T47D (cell line): ENCODE data around the gene NRP2.
A peak's percentile ranks its signal among the peaks of the same experiment; 100 is the strongest.

Source experiments
- DNase-seq, 2 experiments: peaks; one replicate each; pipeline versions ENCODE4 v3.0.0 to v3.0.0-alpha.2; 2011 to 2012; ENCODE audit warnings: low read depth in 1 of 2, low spot score in 1 of 2
- JUND ChIP-seq: IDR thresholded peaks from 2 replicates; pipeline ENCODE4 v1.6.1; 2012; ENCODE audit warnings: low read depth
- in situ Hi-C: cut with HindIII; loops from 2 replicates; pipeline ENCODE4 v1.10.0; 2016; ENCODE audit warnings: low sequenced_read_pairs, low pct_unique_long_range_greater_than_20kb

NRP2 gene, protein sequence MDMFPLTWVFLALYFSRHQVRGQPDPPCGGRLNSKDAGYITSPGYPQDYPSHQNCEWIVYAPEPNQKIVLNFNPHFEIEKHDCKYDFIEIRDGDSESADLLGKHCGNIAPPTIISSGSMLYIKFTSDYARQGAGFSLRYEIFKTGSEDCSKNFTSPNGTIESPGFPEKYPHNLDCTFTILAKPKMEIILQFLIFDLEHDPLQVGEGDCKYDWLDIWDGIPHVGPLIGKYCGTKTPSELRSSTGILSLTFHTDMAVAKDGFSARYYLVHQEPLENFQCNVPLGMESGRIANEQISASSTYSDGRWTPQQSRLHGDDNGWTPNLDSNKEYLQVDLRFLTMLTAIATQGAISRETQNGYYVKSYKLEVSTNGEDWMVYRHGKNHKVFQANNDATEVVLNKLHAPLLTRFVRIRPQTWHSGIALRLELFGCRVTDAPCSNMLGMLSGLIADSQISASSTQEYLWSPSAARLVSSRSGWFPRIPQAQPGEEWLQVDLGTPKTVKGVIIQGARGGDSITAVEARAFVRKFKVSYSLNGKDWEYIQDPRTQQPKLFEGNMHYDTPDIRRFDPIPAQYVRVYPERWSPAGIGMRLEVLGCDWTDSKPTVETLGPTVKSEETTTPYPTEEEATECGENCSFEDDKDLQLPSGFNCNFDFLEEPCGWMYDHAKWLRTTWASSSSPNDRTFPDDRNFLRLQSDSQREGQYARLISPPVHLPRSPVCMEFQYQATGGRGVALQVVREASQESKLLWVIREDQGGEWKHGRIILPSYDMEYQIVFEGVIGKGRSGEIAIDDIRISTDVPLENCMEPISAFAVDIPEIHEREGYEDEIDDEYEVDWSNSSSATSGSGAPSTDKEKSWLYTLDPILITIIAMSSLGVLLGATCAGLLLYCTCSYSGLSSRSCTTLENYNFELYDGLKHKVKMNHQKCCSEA

GRCh38 chr2:205682239-205682970, at the start of gene NRP2:
TSS of gene NRP2 (plus strand) at chr2:205682501. CDS start at chr2:205683291, 790 bp downstream.
- in situ Hi-C loops = no loop called here
- DNase-seq = peak; percentile 59
- TF ChIP-seq JUND = no peak

DNA sequence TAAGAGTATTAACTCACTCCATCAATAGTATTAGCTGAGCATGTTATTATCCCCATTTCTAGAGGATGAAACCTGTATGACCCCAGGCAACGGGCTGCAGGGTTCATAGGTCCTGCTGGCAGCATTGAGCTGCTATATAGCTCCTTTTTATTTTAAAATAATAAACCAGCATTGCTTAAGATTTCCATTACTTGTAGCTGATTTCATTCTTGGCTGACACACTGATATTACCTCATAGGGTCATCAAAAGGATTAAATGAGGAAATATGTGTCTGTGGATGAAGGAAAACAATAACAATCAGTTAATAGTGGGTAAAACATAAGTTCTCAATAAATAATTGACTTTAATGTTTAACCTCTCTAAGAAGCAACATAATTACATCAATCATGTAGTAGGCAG, 48.3 kb upstream of the NRP2 start:
- no peak for DNase-seq
- no peak for TF ChIP-seq JUND
- in situ Hi-C loops = no loop called here

DNA sequence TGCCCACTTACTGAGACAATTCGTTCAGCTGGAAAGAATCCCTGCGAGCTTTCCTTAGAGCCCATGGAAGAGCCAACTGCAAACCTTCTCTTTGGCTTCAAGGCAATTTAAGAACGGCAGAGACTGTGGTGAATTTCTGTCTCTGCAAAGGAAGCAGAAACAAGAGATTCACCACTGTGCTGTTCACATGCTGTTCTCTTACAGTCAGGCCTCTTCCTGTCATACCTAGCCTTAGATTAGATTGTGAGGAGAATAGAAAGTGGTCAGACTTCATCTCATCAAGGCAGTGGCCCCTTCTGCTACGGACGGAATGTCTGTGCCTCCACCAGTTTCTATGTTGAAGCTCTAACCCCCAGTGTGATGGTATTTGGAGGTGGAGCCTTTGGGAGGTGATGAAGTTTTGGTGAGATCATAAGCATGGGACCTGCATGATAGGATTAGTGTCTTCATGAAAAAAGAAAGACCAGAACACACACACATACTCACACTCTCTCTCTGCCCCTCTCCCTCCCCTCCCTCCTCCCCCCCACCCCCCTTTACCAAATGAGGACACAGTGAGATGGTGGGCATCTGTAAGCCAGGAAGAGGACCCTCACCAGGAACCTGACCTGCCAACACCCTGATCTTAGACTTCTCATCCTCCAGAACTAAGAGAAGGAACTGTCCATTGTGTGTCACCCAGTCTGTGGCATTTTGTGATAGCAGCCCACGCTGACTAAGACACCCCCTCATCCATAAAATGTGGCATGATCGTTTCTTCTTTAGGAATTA, 45.6 kb upstream of the NRP2 start:
- in situ Hi-C loops = no loop called here
- no peak for TF ChIP-seq JUND
- DNase-seq = no peak

DNA sequence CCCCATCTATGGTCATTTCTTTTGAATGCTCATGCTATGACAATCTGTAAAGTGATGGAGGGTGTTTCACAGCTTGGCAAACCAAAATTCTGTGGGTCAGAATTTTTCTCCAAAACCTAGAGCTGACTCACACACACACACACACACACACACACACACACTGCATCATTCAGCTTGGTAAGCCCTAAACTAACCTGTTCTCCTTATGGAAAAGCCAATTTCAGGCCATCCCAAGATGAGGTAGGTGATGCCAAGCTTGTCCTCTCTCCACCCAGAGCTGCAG, 45.0 kb upstream of the NRP2 start:
- no peak for DNase-seq
- TF ChIP-seq JUND = no peak
- in situ Hi-C loops = no loop called here

- in situ Hi-C loops = no loop called here
- no peak for DNase-seq
- no peak for TF ChIP-seq JUND
These were observed 44.4 kb upstream of the NRP2 start for GRCh38 chr2:205637779-205638503.

GRCh38 chr2:205640716-205641115, 41.6 kb upstream of the NRP2 start:
- in situ Hi-C loops = no loop called here
- DNase-seq = no peak
- no peak for TF ChIP-seq JUND

DNA sequence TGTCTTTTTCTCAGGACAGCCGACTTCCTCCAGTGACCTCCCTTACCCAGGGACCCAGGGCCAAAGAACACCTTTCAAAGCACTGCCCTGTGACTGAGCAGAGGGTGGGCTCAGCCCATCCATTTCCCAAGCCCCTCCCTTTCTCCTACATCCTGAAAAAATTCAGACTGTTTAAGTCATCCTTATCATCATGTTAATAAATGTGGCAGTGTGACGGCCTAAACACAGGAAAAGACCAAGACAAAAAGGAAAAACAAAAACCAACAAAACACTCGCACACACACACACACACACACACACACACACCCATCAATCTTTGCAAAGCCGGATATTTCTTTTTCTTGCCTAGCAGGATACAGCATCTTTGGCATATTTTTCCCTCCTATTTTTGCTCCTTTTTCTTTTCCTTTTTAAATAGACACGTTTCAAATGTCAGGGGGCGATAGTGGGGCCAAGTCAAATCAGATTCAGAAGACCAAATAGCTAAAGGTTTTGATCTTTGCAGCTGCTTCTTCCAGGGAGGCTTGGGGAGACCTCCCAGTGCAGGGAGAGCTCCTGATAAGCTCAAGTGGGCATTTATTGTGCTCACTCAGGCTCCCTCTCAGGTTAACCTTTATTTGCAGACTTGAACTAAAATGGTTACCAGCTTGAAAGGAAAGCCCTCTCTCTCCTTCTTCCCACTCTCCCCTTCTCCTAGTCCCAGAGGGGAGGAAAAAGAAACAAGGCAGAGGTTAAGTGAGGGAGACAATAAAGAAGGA, 39.5 kb upstream of the NRP2 start:
- DNase-seq = no peak
- in situ Hi-C loops = no loop called here
- no peak for TF ChIP-seq JUND

DNA sequence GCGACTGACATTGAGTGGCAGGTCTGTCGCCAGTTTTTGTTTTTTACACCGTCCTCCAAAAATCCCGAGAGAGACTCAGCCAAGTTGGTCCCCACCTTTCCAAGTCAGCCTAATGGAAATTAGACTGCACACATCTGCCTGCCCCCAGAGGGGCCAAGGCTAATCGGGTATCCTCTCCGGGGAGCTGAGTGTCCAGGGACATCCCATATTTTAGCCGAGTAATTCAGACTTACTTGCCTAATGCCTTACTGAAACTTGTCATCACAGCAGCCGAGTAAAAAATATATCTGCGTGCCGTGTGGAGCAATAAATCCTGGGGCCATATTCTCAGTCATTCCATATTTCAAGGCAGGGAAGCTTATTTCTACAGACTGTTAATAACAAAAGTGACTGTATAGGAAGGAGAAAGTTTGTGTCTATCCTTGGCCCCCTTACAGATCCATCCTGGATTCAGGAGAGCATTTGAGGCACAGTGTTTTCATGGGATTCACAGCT, 38.9 kb upstream of the NRP2 start:
- TF ChIP-seq JUND = no peak
- in situ Hi-C loops = no loop called here

DNA sequence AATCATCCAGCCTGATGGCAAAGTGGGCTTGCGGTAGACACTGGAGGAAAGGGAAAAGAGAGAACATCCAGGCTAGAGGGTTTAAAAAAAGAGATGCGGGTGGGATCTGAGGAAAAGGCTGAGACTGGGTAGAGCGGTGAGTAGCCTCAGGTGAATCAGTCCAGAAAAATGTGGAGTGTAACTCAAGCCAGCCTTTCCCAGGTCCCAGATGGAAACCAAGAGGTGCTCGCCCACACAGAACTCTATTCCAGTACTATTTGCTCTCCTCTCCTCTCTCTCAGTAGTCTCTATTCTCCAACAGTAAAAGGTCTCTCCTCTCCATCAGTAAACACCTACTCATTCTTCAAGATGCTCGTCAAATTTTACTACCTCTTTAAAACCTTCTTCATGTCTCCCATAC, 38.3 kb upstream of the NRP2 start:
- no peak for DNase-seq
- in situ Hi-C loops = no loop called here
- no peak for TF ChIP-seq JUND

More for the DNA sequence above, 38.9 kb upstream of the NRP2 start:
- no peak for DNase-seq

- DNase-seq = no peak
- TF ChIP-seq JUND = no peak
- in situ Hi-C loops = no loop called here
These were observed 35.6 kb upstream of the NRP2 start for GRCh38 chr2:205646680-205647079.

DNA sequence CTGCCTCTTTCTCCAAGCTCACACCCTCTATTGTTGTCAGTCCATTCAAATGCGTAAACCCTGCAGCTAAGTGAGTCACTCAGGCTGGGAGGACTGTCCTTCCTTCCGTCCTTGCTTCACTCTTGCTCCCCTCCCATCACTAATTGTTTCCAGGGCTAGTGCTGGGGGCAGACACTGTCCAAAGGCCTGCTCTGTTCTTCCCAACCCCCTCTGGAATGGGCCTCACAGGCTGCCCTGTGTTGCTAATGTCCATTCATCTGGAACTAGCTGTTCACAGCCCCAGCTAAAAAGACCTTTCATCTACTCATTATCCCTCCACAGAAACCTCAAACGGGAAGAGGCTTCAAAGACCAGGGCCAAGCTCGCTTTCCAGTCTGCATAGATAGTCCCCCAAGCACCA, 31.9 kb upstream of the NRP2 start:
- in situ Hi-C loops = no loop called here
- TF ChIP-seq JUND = no peak
- no peak for DNase-seq
